HEK293 (cell line): ENCODE measurements around the gene PDGFD.

ENCODE experiments used
- CTCF ChIA-PET: fragments of 350-600 bp; formaldehyde crosslinking; extraction: SDS; loops from one replicate; lab custom pipeline; 2021; ENCODE audit warnings: antibody characterized with exemption; lab: Yijun Ruan, JAX
- POLR2A ChIA-PET: fragments of 300-600 bp; formaldehyde crosslinking; extraction: SDS; loops from one replicate; lab custom pipeline; 2020; ENCODE audit warnings: antibody characterized with exemption, inconsistent platforms; lab: Yijun Ruan, JAX
- H3K27ac ChIP-seq: fragments of 200-500 bp; sonication (Bioruptor generic); 2 replicates; pipeline ENCODE4 v1.5.1; 2014; ENCODE audit warnings: low read depth, low read length, control low read depth, inconsistent platforms; ENCODE audit errors: extremely low read depth
- H3K36me3 ChIP-seq, 2 experiments: fragments of 200-500 bp in 1 of 2; sonication (Bioruptor generic) in 1 of 2; 1 replicate in 1 of 2; 2 replicates in 1 of 2; pipeline ENCODE4 v1.5.1; 2014 to 2017; ENCODE audit warnings: inconsistent platforms in 2 of 2, low read length in 2 of 2; ENCODE audit not compliant: control insufficient read depth in 2 of 2, insufficient read depth in 1 of 2
- H3K4me1 ChIP-seq: fragments of 200-500 bp; sonication (Bioruptor generic); 2 replicates; pipeline ENCODE4 v1.5.1; 2014; ENCODE audit warnings: mild to moderate bottlenecking, low read length, inconsistent platforms; ENCODE audit not compliant: control insufficient read depth, insufficient read depth
- H3K4me3 ChIP-seq: 2 replicates; pipeline ENCODE4 v1.5.1; 2011; ENCODE audit warnings: low read depth, mild to moderate bottlenecking, control low read depth, low read length, moderate library complexity
- H3K9me3 ChIP-seq: fragments of 200-500 bp; sonication (Bioruptor generic); 2 replicates; pipeline ENCODE4 v1.5.1; 2014; ENCODE audit warnings: low read depth, low read length, inconsistent platforms; ENCODE audit not compliant: control insufficient read depth, insufficient read depth
- IKZF3 ChIP-seq: fragments of 450-650 bp; IDR thresholded peaks from 2 replicates; pipeline ENCODE4 v1.5.0; 2018; ENCODE audit warnings: missing biosample characterization, mild to moderate bottlenecking, missing genetic modification characterization, moderate library complexity
- OVOL3 ChIP-seq: fragments of 450-650 bp; formaldehyde crosslinking; IDR thresholded peaks from 2 replicates; pipeline ENCODE4 v1.5.1; 2016; ENCODE audit warnings: missing biosample characterization, missing genetic modification characterization
- SP3 ChIP-seq: fragments of 450-650 bp; formaldehyde crosslinking; IDR thresholded peaks from 2 replicates; pipeline ENCODE4 v1.5.1; 2016; ENCODE audit warnings: missing biosample characterization, missing genetic modification characterization
- TRIM28 ChIP-seq: IDR thresholded peaks from 2 replicates; pipeline ENCODE4 v1.6.1; 2011; ENCODE audit warnings: low read length, control low read depth, borderline replicate concordance
- YY2 ChIP-seq: fragments of 450-650 bp; formaldehyde crosslinking; IDR thresholded peaks from 2 replicates; pipeline ENCODE4 v1.5.1; 2016; ENCODE audit warnings: missing biosample characterization, missing genetic modification characterization
- ZBTB48 ChIP-seq: fragments of 450-650 bp; formaldehyde crosslinking; IDR thresholded peaks from 2 replicates; pipeline ENCODE4 v1.5.1; 2016; ENCODE audit warnings: missing biosample characterization, missing genetic modification characterization
- ZFHX2 ChIP-seq: fragments of 450-650 bp; formaldehyde crosslinking; conservative IDR thresholded peaks from 2 replicates; pipeline ENCODE4 v1.5.1; 2016; ENCODE audit warnings: missing biosample characterization, missing genetic modification characterization
- ZNF157 ChIP-seq: fragments of 450-650 bp; formaldehyde crosslinking; IDR thresholded peaks from 2 replicates; pipeline ENCODE4 v1.5.1; 2016; ENCODE audit warnings: missing biosample characterization, missing genetic modification characterization
- ZNF174 ChIP-seq: fragments of 450-650 bp; formaldehyde crosslinking; IDR thresholded peaks from 2 replicates; pipeline ENCODE4 v1.5.0; 2017; ENCODE audit warnings: missing biosample characterization, mild to moderate bottlenecking, missing genetic modification characterization
- ZNF23 ChIP-seq: fragments of 450-650 bp; formaldehyde crosslinking; IDR thresholded peaks from 2 replicates; pipeline ENCODE4 v1.5.1; 2016; ENCODE audit warnings: missing biosample characterization, missing genetic modification characterization, borderline replicate concordance
- ZNF473 ChIP-seq: fragments of 450-650 bp; formaldehyde crosslinking; IDR thresholded peaks from 2 replicates; pipeline ENCODE4 v1.5.1; 2017; ENCODE audit warnings: missing biosample characterization, missing genetic modification characterization
- ZNF785 ChIP-seq: fragments of 450-650 bp; formaldehyde crosslinking; IDR thresholded peaks from 2 replicates; pipeline ENCODE4 v1.5.1; 2016; ENCODE audit warnings: missing biosample characterization, missing genetic modification characterization
- ZXDB ChIP-seq: fragments of 450-650 bp; formaldehyde crosslinking; IDR thresholded peaks from 2 replicates; pipeline ENCODE4 v1.5.1; 2016; ENCODE audit warnings: missing biosample characterization, missing genetic modification characterization
- TF ChIP-seq, protein P1 (sequence below): fragments of 450-650 bp; formaldehyde crosslinking; IDR thresholded peaks from 2 replicates; pipeline ENCODE4 v1.5.1; 2016; ENCODE audit warnings: missing biosample characterization, missing genetic modification characterization
- TF ChIP-seq, protein P2 (sequence below): fragments of 450-650 bp; formaldehyde crosslinking; IDR thresholded peaks from 2 replicates; pipeline ENCODE4 v1.5.1; 2016; ENCODE audit warnings: missing biosample characterization, missing genetic modification characterization, borderline replicate concordance
- TF ChIP-seq, protein P3 (sequence below): fragments of 450-650 bp; formaldehyde crosslinking; IDR thresholded peaks from 2 replicates; pipeline ENCODE4 v1.5.1; 2016; ENCODE audit warnings: missing biosample characterization, missing genetic modification characterization, low read depth

PDGFD gene

GRCh38 chr11:103970701-103971249, 193.2 kb downstream of the PDGFD start (continued):
- no peak for TF ChIP-seq ZNF473 (tag by site-specific recombination)

DNA sequence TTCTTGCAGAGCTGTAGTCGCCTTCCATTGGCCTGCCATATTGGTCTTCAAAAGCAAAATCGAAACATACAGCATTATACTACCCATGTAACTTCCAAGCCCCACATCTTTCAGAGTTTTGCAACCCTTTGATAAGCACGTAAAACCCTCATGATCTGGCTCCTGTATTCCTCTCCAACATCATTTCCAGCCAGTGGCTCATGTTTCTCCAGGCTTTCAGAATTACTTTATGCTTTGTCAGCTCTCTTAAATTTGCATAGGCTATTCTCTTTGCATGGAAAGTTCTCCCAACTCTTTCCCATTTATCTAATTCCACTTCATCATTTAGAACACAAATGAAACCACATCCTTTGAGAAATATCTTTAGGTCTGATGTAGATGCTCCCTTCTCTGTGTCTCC, 195.3 kb downstream of the PDGFD start:
- Histone ChIP-seq H3K4me3 (no peak overlapping the region), H3K9me3 (no peaks in the 10 kb centered on the region), H3K36me3 (no peaks in the 10 kb centered on the region), H3K4me1 (no peaks in the 10 kb centered on the region), H3K27ac (no peak overlapping the region)
- ChIA-PET CTCF (interaction anchor here (0.6 to 0.7 kb wide), 2 partner anchors 84 to 287 kb away, joined by 3 read pairs; no protein-coding TSS in a partner anchor), POLR2A (no interaction called here)
- no peak for TF ChIP-seq ZBTB48 (tag by site-specific recombination)
- no peak for TF ChIP-seq ZNF157 (tag by site-specific recombination)
- TF ChIP-seq ZNF785, result no peak
- TF ChIP-seq SP3 (tag by site-specific recombination), result no peak
- no peak for TF ChIP-seq IKZF3 (tag by site-specific recombination)
- no peak for TF ChIP-seq ZNF174 (tag by site-specific recombination)
- TF ChIP-seq ZNF23, result no peak
- no peak for TF ChIP-seq YY2 (tag by site-specific recombination)
- TF ChIP-seq TRIM28, result no peak
- TF ChIP-seq, protein P1, sequence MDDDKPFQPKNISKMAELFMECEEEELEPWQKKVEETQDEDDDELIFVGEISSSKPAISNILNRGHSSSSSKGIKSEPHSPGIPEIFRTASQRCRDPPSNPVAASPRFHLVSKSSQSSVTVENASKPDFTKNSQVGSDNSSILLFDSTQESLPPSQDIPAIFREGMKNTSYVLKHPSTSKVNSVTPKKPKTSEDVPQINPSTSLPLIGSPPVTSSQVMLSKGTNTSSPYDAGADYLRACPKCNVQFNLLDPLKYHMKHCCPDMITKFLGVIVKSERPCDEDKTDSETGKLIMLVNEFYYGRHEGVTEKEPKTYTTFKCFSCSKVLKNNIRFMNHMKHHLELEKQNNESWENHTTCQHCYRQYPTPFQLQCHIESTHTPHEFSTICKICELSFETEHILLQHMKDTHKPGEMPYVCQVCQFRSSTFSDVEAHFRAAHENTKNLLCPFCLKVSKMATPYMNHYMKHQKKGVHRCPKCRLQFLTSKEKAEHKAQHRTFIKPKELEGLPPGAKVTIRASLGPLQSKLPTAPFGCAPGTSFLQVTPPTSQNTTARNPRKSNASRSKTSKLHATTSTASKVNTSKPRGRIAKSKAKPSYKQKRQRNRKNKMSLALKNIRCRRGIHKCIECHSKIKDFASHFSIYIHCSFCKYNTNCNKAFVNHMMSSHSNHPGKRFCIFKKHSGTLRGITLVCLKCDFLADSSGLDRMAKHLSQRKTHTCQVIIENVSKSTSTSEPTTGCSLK, result no peak
- no peak for TF ChIP-seq OVOL3
- no peak for TF ChIP-seq ZFHX2
- TF ChIP-seq ZXDB (tag by site-specific recombination), result no peak

DNA sequence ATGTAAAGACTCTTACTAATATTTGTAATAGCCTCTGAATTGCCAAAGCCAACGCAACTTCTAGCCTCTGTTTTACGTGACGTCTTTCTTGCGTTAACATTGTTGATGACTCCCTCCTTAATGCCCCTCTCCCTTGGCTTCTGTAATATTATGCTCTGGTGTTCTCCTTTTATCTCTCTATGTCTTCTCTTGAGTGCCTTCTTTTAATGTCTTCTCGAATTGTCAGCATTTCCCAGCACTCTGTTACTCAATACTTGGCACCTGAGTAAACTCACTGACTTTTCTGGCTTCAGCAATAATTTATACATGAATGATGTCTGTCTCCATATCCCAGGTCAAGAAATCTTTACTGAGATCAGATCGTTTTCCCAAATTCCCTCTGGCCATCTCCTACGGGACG, 196.0 kb downstream of the PDGFD start:
- Histone ChIP-seq H3K4me3 (no peak overlapping the region), H3K36me3 (no peaks in the 10 kb centered on the region), H3K27ac (no peak overlapping the region), H3K9me3 (no peaks in the 10 kb centered on the region), H3K4me1 (no peaks in the 10 kb centered on the region)
- CTCF ChIA-PET, result interaction anchor here (0.6 kb wide), 1 partner anchor 83 kb away, joined by 3 read pairs; no protein-coding TSS in a partner anchor
- TF ChIP-seq, protein P2, sequence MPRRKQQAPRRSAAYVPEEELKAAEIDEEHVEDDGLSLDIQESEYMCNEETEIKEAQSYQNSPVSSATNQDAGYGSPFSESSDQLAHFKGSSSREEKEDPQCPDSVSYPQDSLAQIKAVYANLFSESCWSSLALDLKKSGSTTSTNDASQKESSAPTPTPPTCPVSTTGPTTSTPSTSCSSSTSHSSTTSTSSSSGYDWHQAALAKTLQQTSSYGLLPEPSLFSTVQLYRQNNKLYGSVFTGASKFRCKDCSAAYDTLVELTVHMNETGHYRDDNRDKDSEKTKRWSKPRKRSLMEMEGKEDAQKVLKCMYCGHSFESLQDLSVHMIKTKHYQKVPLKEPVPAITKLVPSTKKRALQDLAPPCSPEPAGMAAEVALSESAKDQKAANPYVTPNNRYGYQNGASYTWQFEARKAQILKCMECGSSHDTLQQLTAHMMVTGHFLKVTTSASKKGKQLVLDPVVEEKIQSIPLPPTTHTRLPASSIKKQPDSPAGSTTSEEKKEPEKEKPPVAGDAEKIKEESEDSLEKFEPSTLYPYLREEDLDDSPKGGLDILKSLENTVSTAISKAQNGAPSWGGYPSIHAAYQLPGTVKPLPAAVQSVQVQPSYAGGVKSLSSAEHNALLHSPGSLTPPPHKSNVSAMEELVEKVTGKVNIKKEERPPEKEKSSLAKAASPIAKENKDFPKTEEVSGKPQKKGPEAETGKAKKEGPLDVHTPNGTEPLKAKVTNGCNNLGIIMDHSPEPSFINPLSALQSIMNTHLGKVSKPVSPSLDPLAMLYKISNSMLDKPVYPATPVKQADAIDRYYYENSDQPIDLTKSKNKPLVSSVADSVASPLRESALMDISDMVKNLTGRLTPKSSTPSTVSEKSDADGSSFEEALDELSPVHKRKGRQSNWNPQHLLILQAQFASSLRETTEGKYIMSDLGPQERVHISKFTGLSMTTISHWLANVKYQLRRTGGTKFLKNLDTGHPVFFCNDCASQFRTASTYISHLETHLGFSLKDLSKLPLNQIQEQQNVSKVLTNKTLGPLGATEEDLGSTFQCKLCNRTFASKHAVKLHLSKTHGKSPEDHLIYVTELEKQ, result no peak
- POLR2A ChIA-PET, result no interaction called here

DNA sequence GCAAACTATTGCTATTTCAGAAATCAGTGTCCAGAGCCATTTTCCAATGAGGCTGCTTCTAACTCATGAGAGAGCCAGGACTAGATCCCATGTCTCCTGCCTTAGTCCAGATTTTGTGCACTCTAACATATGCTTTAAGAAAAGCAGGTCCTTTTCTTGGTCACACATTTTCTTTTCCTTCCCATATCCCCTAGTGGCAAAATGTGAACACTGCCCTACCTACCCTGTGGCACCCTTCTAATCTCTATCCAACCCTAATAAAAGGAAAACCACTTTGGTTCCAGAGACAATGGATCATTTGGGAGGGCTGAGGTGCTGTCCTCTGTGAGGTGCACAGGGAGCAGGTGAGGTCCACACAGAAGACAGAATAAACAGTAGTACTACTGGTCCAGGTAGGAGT, 199.6 kb downstream of the PDGFD start:
- CTCF ChIA-PET, result interaction anchor here (1.4 kb wide), 1 partner anchor 265 kb away, joined by 3 read pairs; no protein-coding TSS in a partner anchor
- TF ChIP-seq, protein P3, sequence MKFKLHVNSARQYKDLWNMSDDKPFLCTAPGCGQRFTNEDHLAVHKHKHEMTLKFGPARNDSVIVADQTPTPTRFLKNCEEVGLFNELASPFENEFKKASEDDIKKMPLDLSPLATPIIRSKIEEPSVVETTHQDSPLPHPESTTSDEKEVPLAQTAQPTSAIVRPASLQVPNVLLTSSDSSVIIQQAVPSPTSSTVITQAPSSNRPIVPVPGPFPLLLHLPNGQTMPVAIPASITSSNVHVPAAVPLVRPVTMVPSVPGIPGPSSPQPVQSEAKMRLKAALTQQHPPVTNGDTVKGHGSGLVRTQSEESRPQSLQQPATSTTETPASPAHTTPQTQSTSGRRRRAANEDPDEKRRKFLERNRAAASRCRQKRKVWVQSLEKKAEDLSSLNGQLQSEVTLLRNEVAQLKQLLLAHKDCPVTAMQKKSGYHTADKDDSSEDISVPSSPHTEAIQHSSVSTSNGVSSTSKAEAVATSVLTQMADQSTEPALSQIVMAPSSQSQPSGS (tag by site-specific recombination), result no peak
- POLR2A ChIA-PET, result no interaction called here

More for the DNA sequence above, 199.6 kb downstream of the PDGFD start:
- Histone ChIP-seq H3K4me1 (no peaks in the 10 kb centered on the region), H3K4me3 (no peak overlapping the region), H3K27ac (no peak overlapping the region), H3K9me3 (no peaks in the 10 kb centered on the region), H3K36me3 (no peaks in the 10 kb centered on the region)
